ENCODE results near the gene AGFG2.

DNA sequence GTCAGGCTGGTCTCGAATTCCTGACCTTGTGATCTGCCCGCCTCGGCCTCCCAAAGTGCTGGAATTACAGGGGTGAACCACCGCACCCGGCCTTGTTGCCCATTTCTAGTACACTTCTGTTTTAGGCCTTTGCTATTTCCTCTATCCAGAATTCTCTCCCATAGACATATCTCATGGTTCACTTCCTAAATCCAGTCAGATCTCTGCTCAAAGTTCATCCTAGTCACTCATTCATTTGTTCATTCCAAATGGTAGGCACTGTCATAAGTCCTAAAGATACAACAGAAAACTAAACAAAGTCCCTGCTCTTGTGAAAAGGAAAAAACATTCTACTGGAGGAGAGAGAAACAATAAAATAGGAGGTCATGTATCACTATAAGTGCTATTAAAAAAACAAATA, 71.0 kb downstream of the AGFG2 start:
- TF ChIP-seq, protein P1, sequence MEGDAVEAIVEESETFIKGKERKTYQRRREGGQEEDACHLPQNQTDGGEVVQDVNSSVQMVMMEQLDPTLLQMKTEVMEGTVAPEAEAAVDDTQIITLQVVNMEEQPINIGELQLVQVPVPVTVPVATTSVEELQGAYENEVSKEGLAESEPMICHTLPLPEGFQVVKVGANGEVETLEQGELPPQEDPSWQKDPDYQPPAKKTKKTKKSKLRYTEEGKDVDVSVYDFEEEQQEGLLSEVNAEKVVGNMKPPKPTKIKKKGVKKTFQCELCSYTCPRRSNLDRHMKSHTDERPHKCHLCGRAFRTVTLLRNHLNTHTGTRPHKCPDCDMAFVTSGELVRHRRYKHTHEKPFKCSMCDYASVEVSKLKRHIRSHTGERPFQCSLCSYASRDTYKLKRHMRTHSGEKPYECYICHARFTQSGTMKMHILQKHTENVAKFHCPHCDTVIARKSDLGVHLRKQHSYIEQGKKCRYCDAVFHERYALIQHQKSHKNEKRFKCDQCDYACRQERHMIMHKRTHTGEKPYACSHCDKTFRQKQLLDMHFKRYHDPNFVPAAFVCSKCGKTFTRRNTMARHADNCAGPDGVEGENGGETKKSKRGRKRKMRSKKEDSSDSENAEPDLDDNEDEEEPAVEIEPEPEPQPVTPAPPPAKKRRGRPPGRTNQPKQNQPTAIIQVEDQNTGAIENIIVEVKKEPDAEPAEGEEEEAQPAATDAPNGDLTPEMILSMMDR (conservative IDR thresholded peaks at IDR 0.05; ENCODE audit: low read depth, low read length), result no peak
- TF ChIP-seq EZH2 (IDR thresholded peaks at IDR 0.05; ENCODE audit: borderline replicate concordance, low read depth, low read length, poor library complexity, severe bottlenecking), result no peak

Measured in A673 (cell line).